ENCODE results near the gene PURB.
"Not testable (repeated sequence)": the region's sequence is repeated elsewhere in the genome, so short reads cannot be mapped to it uniquely, and the experiment has no call there.

- TF ChIP-seq CTCF (conservative IDR thresholded peaks at IDR 0.05; ENCODE audit: low read depth, low read length); EZH2 (IDR thresholded peaks at IDR 0.05; ENCODE audit: low read length, unreplicated experiment); EZH2phosphoT487 (IDR thresholded peaks at IDR 0.05; ENCODE audit: borderline replicate concordance, low read length): not testable (repeated sequence)
These were observed 42.7 kb downstream of the PURB start for GRCh38 chr7:44842675-44843074.

Data from PC-3 (cell line).